ENCODE measurements around the gene HSPB6.

Gene HSPB6

GRCh38 chr19:35721374-35721773 is 35.5 kb downstream of the HSPB6 start:
- no peak for DNase-seq (ENCODE audit: low read depth, low spot score)
- ChIA-PET POLR2A (interaction anchor here (1.4 kb wide), 1 partner anchor 27 kb away, joined by 5 read pairs; the partner anchor contains the start of gene LIN37), CTCF (interaction anchor here (0.7 to 0.8 kb wide), 2 partner anchors 16 to 19 kb away, joined by 3 read pairs; no protein-coding TSS in a partner anchor)
- no peak overlapping the region for H3K4me3 ChIP-seq (ENCODE audit: low read depth, low read length)
- no peak for TF ChIP-seq CTCF (IDR thresholded peaks at IDR 0.05; ENCODE audit: insufficient read depth, low read length, missing control alignments)

GRCh38 chr19:35720648-35721047 is 36.2 kb downstream of the HSPB6 start:
- TF ChIP-seq CTCF (IDR thresholded peaks at IDR 0.05; ENCODE audit: insufficient read depth, low read length, missing control alignments): no peak
- DNase-seq (ENCODE audit: low read depth, low spot score): no peak
- CTCF ChIA-PET: interaction anchor here (1.3 to 1.4 kb wide), 2 partner anchors 28 to 165 kb away, joined by 3 read pairs; no protein-coding TSS in a partner anchor
- POLR2A ChIA-PET: no interaction called here
- H3K4me3 ChIP-seq (ENCODE audit: low read depth, low read length): no peak overlapping the region

GRCh38 chr19:35720163-35720524 is 36.7 kb downstream of the HSPB6 start:
- no peak overlapping the region for H3K4me3 ChIP-seq (ENCODE audit: low read depth, low read length)
- DNase-seq (ENCODE audit: low read depth, low spot score): no peak
- POLR2A ChIA-PET: no interaction called here
- CTCF ChIA-PET: interaction anchor here (1.2 to 1.4 kb wide), 4 partner anchors 12 to 211 kb away, joined by 3 read pairs; no protein-coding TSS in a partner anchor
- no peak for TF ChIP-seq CTCF (IDR thresholded peaks at IDR 0.05; ENCODE audit: insufficient read depth, low read length, missing control alignments)

- TF ChIP-seq CTCF (IDR thresholded peaks at IDR 0.05; ENCODE audit: insufficient read depth, low read length, missing control alignments): no peak
- POLR2A ChIA-PET: interaction anchor here (1.5 kb wide), 1 partner anchor 21 kb away, joined by 4 read pairs; no protein-coding TSS in a partner anchor
- CTCF ChIA-PET: interaction anchor here (0.9 to 1.8 kb wide), 7 partner anchors 8 to 212 kb away, joined by 3 to 8 read pairs (median 3); no protein-coding TSS in a partner anchor
- peak overlapping the region; percentile 87 for H3K4me3 ChIP-seq (ENCODE audit: low read depth, low read length)
- no peak for DNase-seq (ENCODE audit: low read depth, low spot score)
Measured at GRCh38 chr19:35719402-35720162, 37.2 kb downstream of the HSPB6 start.

- peak overlapping the region; percentile 87 for H3K4me3 ChIP-seq (ENCODE audit: low read depth, low read length)
- ChIA-PET CTCF (interaction anchor here (0.9 to 1.8 kb wide), 5 partner anchors 10 to 166 kb away, joined by 3 to 8 read pairs (median 4); no protein-coding TSS in a partner anchor), POLR2A (interaction anchor here (1.5 kb wide), 1 partner anchor 22 kb away, joined by 4 read pairs; no protein-coding TSS in a partner anchor)
- no peak for TF ChIP-seq CTCF (IDR thresholded peaks at IDR 0.05; ENCODE audit: insufficient read depth, low read length, missing control alignments)
- no peak for DNase-seq (ENCODE audit: low read depth, low spot score)
Measured at GRCh38 chr19:35718345-35719041, 38.3 kb downstream of the HSPB6 start.

Data from AG04449 (cell line).